ENCODE measurements around the gene DBR1.

DBR1 gene

GRCh38 chr3:138174421-138175131 lies at the start of gene DBR1:
Gene DBR1, minus strand, starts transcription at chr3:138174921. Its CDS starts 126 bp downstream, at chr3:138174795.
- DNase-seq (ENCODE audit: low read depth), result peak; percentile 35

DNA sequence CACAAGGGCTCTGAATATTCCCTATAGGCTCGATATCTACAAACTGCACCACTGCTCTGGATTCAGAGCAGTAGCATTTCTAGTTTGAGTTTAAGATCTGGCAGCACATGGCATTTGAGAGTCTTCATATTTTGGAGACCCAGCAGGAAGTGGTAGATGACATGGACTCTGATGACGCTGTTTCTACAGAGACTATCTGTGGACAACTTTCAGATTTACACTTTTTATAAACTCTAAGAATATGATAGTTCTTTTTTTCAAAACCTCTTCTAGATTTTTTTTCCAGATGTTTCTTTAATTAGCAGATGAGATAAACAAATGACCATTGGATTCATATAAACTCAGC lies 48.2 kb upstream of the DBR1 start:
- DNase-seq (ENCODE audit: low read depth), result no peak

GRCh38 chr3:138222131-138222941 lies 47.6 kb upstream of the DBR1 start:
- DNase-seq (ENCODE audit: low read depth), result no peak

DNA sequence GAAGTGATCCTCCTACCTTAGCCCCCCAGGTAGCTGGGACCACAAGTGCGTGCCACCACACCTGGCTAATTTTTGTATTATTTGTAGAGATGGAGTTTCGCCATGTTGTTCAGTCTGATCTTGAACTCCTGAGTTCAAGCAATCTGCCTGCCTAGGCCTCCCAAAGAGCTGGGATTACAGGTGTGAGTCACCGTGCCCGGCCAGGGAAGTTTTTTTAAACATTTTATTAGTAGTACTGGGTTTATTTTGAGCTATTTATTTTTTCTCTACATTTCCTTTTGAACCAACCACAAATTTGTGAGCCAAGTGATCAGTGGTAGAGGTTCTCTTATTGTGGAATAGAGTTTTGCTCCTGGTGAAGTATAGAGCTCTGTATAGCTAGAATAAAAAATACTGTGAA lies 46.1 kb upstream of the DBR1 start:
- no peak for DNase-seq (ENCODE audit: low read depth)

- no peak for DNase-seq (ENCODE audit: low read depth)
Observed at GRCh38 chr3:138220242-138220641, 45.5 kb upstream of the DBR1 start.

DNA sequence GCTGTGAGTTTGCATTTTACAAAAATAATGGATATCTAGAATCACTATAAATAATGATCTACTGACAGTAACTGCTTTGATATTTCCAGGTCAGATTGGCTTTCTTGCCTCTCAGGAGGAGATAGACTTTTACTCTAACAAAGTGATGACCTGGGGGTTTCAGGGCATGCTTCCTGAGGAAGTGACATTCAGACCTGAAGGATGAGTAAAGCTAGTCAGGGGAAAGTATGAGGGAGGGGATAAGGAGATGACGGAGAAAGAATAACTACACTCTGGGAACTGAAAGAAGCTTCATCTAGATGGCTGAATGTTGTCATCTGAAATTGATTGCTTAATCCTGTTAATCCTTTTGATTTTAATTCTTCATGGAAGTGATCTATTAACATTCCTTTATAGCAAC lies 44.5 kb upstream of the DBR1 start:
- no peak for DNase-seq (ENCODE audit: low read depth)

DNA sequence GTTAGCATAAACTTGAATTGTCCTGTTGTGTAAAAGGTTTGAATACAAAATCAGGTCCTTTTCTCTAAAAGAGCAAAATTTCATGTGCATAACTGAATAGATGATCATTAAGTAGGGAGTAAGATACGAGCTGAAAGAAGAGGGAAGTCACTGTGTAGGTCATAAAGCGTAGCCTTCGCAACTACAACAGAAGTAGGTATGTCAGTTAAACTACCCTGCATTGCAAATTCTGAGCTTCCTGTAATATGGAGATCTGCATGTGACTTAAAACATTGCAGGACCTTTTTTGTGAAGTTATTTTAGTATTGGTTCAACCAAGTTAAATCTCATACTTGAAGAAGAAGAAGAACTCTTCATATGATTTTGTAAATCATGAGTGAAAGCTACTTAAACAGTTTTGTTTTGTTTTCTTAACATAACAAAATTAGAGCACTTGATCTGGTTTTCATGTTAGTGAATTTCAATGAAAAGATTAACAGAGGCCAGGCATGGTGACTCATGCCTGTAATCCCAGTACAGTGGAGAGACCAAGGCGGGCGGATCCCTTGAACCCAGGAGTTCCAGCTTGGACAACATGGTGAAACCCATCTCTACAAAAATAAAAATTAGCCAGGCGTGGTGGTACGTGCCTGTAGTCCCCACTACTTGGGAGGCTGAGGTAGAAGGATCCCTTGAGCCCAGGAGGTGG lies 38.8 kb upstream of the DBR1 start:
- DNase-seq (ENCODE audit: low read depth), result no peak

DNA sequence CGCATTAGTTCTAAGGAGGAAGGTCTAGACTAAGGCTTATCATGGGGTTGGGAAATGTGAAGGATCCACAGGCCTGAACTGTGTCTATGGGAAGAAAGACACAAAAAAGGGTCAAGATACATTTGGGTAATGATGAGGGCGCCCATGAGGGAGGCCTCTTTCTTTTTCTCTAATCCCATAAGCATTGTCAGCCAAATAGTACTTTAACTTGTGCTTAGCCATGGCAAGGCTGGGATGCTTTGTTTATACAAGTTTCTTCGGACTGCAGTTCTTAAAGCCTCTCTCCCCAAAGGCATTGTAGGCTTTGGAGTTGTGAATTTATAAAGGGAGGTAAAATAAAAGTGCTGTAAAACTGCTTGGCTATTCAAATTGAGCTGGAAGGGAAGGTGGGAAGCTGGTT lies 35.8 kb upstream of the DBR1 start:
- no peak for DNase-seq (ENCODE audit: low read depth)

- no peak for DNase-seq (ENCODE audit: low read depth)
Observed at GRCh38 chr3:138206196-138206595, 31.5 kb upstream of the DBR1 start.

DNA sequence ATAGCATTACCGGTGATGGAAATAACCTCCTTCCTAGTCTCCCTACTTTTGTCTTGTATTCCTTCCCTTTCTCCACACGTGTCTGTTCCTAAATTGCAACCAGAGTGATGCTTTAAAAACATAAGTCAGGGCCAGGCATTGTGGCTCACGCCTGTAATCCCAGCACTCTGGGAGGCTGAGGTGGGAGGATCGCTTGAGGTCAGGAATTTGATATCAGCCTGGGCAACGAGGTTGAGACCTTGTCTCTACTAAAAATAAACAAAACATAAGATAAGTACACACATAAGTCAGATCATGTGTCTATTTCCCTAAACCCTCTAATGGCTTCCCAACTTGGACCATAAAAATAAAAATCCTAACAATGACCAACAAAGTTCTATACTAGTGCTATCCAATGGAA lies 30.8 kb upstream of the DBR1 start:
- no peak for DNase-seq (ENCODE audit: low read depth)

DNA sequence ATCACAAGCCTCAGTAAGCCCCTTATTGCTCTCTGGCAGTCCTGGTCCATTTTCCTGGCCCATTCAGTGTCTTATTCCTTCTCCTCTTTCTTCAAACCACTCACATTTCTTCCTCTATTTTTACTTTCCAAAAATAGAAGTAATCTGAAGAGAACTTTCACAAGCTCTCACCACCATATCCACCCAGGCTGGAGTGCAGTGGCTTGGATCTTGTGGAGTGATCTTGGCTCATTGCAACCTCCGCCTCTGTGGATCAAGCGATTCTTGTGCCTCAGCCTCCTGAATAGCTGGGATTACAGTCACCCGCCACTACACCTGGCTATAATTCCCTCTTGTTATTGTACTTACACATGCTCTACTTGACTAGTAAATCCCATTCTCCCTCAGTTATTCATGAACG lies 29.2 kb upstream of the DBR1 start:
- DNase-seq (ENCODE audit: low read depth), result no peak

GRCh38 chr3:138202945-138203701 lies 28.4 kb upstream of the DBR1 start:
- DNase-seq (ENCODE audit: low read depth), result no peak

- DNase-seq (ENCODE audit: low read depth), result no peak
Observed at GRCh38 chr3:138200424-138200823, 25.7 kb upstream of the DBR1 start.

- no peak for DNase-seq (ENCODE audit: low read depth)
Observed at GRCh38 chr3:138199851-138200250, 25.1 kb upstream of the DBR1 start.

DNA sequence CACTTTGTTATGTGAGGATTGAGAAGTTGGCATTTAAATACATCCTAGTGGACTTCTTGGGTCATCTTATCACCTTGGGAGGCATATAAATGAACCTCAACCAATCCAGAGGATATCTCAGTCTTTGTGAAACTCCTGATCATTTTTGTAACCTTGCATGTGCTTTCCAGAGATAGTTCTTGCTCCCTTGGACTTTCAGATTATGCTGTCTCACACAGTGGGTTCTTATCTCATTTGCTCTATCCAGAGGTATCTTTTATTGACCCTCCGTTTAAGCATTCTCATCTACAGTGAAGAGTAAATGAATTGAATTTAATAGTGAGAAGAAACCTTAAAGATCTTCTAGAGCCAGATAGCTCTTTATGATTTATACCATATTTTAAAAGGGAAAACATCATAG lies 22.8 kb upstream of the DBR1 start:
- no peak for DNase-seq (ENCODE audit: low read depth)

GRCh38 chr3:138197058-138197457 lies 22.3 kb upstream of the DBR1 start:
- no peak for DNase-seq (ENCODE audit: low read depth)

- DNase-seq (ENCODE audit: low read depth), result no peak
Observed at GRCh38 chr3:138196023-138196422, 21.3 kb upstream of the DBR1 start.

DNA sequence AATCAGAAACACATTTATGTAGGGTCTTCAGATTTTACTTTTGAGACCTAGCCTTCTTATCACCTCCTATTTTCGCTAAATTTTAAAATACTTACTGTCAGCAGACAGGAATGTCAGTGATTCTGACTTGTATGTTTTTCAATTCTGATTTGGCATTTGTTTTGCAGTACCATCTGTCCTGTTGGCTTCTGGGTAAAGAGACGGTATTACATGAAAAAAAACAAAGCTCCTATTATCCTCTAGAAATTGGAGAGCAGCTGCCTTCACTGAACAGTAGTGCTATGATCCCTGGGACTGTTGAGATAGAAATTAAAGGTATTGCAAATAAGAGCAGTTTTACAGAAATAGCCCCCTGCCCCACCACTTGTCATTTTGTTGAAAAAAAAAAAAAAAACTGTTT lies 20.8 kb upstream of the DBR1 start:
- DNase-seq (ENCODE audit: low read depth), result no peak

DNA sequence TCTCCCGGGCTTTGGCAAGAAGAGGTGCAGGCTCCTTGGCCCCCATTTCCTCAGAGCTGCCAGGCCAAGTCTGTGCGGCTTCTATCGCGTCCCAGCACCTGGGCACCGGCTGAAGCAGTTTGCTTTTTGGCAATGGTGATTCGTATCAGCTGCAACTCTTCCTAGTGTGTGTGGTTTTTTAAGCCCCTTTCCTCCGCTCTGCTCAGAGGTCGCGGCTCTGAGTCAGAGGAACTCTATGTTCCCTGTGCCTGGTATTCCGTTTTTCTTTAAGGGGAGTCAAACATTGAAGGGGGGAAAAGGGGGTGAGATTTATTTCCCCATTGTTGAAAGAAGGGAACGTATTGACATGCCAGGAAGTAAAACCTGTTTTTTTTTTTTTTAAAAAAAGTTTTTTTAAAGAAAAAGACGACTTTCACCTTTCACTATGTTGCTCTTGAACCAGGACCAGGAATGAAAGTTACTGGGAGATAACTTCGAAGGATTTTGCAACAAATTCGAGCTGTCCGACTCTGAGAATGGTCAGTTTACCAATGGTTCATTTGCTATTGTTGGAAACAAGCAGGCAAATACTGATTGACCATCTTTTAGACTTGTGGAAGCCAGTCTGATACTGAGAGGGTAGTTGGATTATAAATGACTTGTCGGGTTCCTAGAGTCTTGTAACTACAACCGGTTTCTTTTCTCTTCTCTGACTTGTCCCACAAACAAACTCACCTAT lies 13.5 kb upstream of the DBR1 start:
- no peak for DNase-seq (ENCODE audit: low read depth)

GRCh38 chr3:138187296-138188012 lies 12.7 kb upstream of the DBR1 start, which contains the start of gene ARMC8:
Gene ARMC8, plus strand, starts transcription at chr3:138187301. Its CDS starts 254 bp downstream, at chr3:138187555.
- DNase-seq (ENCODE audit: low read depth), result no peak

- DNase-seq (ENCODE audit: low read depth), result peak; percentile 74
Observed at GRCh38 chr3:138186803-138187295, 12.1 kb upstream of the DBR1 start.

All from stimulated activated CD8-positive, alpha-beta memory T cell treated with anti-CD3 and anti-CD28 coated beads, Interleukin-7, amount 100 ng/mL, for 24 hours (primary cell).